HepG2 (cell line): ENCODE measurements around the gene ATG16L2. TPM values are rescaled to one million over a fixed set of nuclear protein-coding genes. Genes with fewer than 3 reads are reported as not detected.

Experiments
- ARNT ChIP-seq: fragments of 450-650 bp; IDR thresholded peaks from 2 replicates; pipeline ENCODE4 v1.6.1; 2017
- GABPA ChIP-seq, 2 experiments: IDR thresholded peaks; 2 replicates each; pipeline ENCODE4 v1.6.1; 2011 to 2016; ENCODE audit warnings: low read depth in 2 of 2, low read length in 1 of 2, missing biosample characterization in 1 of 2, missing genetic modification characterization in 1 of 2
- GFI1 ChIP-seq: sonication (generic); formaldehyde crosslinking; IDR thresholded peaks from 2 replicates; pipeline ENCODE4 v1.5.0; 2020; ENCODE audit warnings: missing genetic modification reagents, mild to moderate bottlenecking, borderline replicate concordance
- KAT7 ChIP-seq: IDR thresholded peaks from 2 replicates; pipeline ENCODE4 v1.6.1; 2018; ENCODE audit warnings: borderline replicate concordance, missing compliant biosample characterization
- KMT2B ChIP-seq: IDR thresholded peaks from 2 replicates; pipeline ENCODE4 v1.6.1; 2016; ENCODE audit warnings: missing genetic modification reagents, missing compliant biosample characterization
- MEIS2 ChIP-seq: sonication (generic); formaldehyde crosslinking; IDR thresholded peaks from 2 replicates; pipeline ENCODE4 v1.9.0; 2021; ENCODE audit warnings: mild to moderate bottlenecking, missing genetic modification reagents
- MLLT10 ChIP-seq: sonication (generic); formaldehyde crosslinking; IDR thresholded peaks from 2 replicates; pipeline ENCODE4 v1.4.0; 2020; ENCODE audit warnings: missing genetic modification reagents
- NR1H2 ChIP-seq: sonication (generic); formaldehyde crosslinking; IDR thresholded peaks from 2 replicates; pipeline ENCODE4 v1.8.1; 2022; ENCODE audit warnings: low read depth, missing genetic modification reagents, borderline replicate concordance
- RAD51 ChIP-seq: fragments of 450-650 bp; IDR thresholded peaks from 2 replicates; pipeline ENCODE4 v1.6.1; 2016; ENCODE audit warnings: borderline replicate concordance
- RORA ChIP-seq: sonication (generic); formaldehyde crosslinking; IDR thresholded peaks from 2 replicates; pipeline ENCODE4 v1.5.0; 2020; ENCODE audit warnings: mild to moderate bottlenecking, missing genetic modification reagents, moderate library complexity
- SNAPC2 ChIP-seq: sonication (generic); formaldehyde crosslinking; IDR thresholded peaks from 2 replicates; pipeline ENCODE4 v1.8.1; 2022; ENCODE audit warnings: mild to moderate bottlenecking, missing genetic modification reagents
- TP53 ChIP-seq: sonication (generic); formaldehyde crosslinking; conservative IDR thresholded peaks from 2 replicates; pipeline ENCODE4 v1.4.0; 2020; ENCODE audit warnings: missing genetic modification reagents
- ZFY ChIP-seq: sonication (generic); formaldehyde crosslinking; IDR thresholded peaks from 2 replicates; pipeline ENCODE4 v1.4.0; 2020; ENCODE audit warnings: missing genetic modification reagents
- ZMYM4 ChIP-seq: sonication (generic); formaldehyde crosslinking; IDR thresholded peaks from 2 replicates; pipeline ENCODE4 v1.8.1; 2023; ENCODE audit warnings: mild to moderate bottlenecking, missing genetic modification reagents
- ZNF256 ChIP-seq: sonication (generic); formaldehyde crosslinking; conservative IDR thresholded peaks from 2 replicates; pipeline ENCODE4 v1.4.0; 2020; ENCODE audit warnings: missing genetic modification reagents
- ZNF367 ChIP-seq: sonication (generic); formaldehyde crosslinking; IDR thresholded peaks from 2 replicates; pipeline ENCODE4 v1.4.0; 2020; ENCODE audit warnings: missing genetic modification reagents, borderline replicate concordance
- ZNF441 ChIP-seq: sonication (generic); formaldehyde crosslinking; IDR thresholded peaks from 2 replicates; pipeline ENCODE4 v1.7.0; 2021; ENCODE audit warnings: missing genetic modification reagents, borderline replicate concordance
- polyA plus RNA-seq, 8 experiments: library from polyadenylated mRNA; depleted of rRNA in 3 of 8; stranded (reverse) in 7 of 8; unstranded in 1 of 8; fragments of >200 nt; fragmentation: Illumina TruSeq in 4 of 8; extraction: Trizol in 4 of 8; gene quantifications; 2 replicates each; pipeline versions ENCODE4 v1.2.1 to v1.2.3, GENCODE V29; 2011 to 2016; ENCODE audit warnings: low read depth in 4 of 8, missing spikeins in 1 of 8, mixed read lengths in 1 of 8; ENCODE audit not compliant: insufficient read depth in 1 of 8
- total RNA-seq, 5 experiments: library from RNA; depleted of rRNA; stranded (reverse); fragments of >200 nt; fragmentation: Illumina TruSeq; extraction: Trizol; gene quantifications; 2 replicates each; pipeline ENCODE4 v1.2.3, GENCODE V29; 2016; ENCODE audit warnings: low read depth in 1 of 5
- TF ChIP-seq, protein P1 (sequence below): sonication (generic); formaldehyde crosslinking; IDR thresholded peaks from 2 replicates; pipeline ENCODE4 v1.9.0; 2021; ENCODE audit warnings: missing genetic modification reagents, mild to moderate bottlenecking, borderline replicate concordance
- TF ChIP-seq, protein P2 (sequence below): IDR thresholded peaks from 2 replicates; pipeline ENCODE4 v1.6.1; 2016; ENCODE audit warnings: low read depth
- TF ChIP-seq, protein P3 (sequence below): sonication (generic); formaldehyde crosslinking; IDR thresholded peaks from 2 replicates; pipeline ENCODE4 v1.4.0; 2020; ENCODE audit warnings: mild to moderate bottlenecking, missing genetic modification reagents
- TF ChIP-seq, protein P4 (sequence below): sonication (generic); IDR thresholded peaks from 2 replicates; pipeline ENCODE4 v1.6.1; 2016; ENCODE audit warnings: low read depth, borderline replicate concordance
- TF ChIP-seq, protein P5 (sequence below): sonication (generic); formaldehyde crosslinking; IDR thresholded peaks from 2 replicates; pipeline ENCODE4 v1.4.0; 2020; ENCODE audit warnings: missing genetic modification reagents, borderline replicate concordance
- TF ChIP-seq, protein P6 (sequence below): sonication (generic); formaldehyde crosslinking; conservative IDR thresholded peaks from 2 replicates; pipeline ENCODE4 v1.4.0; 2020; ENCODE audit warnings: missing genetic modification reagents

The ATG16L2 gene
- total and polyA plus RNA-seq, 2 of the 13 experiments (the other 11 are each of a cell fraction or from before 2014, with no cell fraction given) = 6.2 to 14.8 TPM

DNA sequence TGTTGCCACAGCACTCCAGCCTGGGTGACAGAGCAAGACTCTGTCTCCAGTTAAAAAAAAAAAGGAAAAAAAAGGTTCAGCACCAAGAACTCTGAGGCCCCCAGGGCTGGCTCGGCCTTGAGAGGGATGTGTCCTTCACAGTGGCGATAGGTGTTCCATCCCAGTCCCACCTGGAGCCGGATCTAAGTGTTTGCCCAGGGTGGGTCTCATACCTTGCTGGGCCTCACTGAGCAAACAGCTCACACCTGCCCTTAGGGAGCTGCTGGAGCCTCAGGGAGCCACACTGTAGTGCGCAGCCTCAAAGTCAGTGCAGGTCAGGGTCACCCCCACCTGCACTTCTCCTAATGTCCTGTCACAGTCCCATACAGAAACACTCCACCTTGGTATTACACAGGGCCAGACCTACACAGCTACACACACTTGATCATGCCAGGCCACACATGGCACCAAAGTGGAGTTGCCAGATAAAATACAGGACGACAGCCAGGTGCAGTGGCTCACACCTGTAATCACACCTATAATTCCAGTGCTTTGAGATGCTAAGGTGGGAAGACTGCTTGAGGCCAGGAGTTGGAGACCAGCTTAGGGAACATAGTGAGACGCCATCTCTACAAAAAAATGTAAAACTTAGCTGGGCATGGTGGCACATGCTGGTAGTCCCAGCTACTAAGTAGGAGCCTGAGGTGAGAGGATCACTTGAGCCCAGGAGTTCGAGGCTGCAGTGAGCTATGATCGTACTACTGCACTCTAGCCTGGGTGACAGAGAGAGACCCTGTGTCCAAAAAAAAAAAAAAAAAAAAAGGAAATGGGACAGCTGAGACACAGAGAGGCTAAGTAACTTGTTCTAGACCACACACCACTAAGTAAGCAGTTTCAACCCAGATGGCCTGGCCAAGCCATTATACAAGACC, 27.7 kb upstream of the ATG16L2 start (continued):
- TF ChIP-seq, protein P1, sequence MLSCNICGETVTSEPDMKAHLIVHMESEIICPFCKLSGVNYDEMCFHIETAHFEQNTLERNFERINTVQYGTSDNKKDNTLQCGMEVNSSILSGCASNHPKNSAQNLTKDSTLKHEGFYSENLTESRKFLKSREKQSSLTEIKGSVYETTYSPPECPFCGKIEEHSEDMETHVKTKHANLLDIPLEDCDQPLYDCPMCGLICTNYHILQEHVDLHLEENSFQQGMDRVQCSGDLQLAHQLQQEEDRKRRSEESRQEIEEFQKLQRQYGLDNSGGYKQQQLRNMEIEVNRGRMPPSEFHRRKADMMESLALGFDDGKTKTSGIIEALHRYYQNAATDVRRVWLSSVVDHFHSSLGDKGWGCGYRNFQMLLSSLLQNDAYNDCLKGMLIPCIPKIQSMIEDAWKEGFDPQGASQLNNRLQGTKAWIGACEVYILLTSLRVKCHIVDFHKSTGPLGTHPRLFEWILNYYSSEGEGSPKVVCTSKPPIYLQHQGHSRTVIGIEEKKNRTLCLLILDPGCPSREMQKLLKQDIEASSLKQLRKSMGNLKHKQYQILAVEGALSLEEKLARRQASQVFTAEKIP (CRISPR knock-in tag) = no peak
- TF ChIP-seq KMT2B (CRISPR knock-in tag) (no peak), ZNF367 (CRISPR knock-in tag) (no peak), ARNT (no peak), GABPA (IDR thresholded peaks at IDR 0.05; ENCODE audit: low read depth, low read length) (no peak), GABPA (CRISPR knock-in tag; IDR thresholded peaks at IDR 0.05; ENCODE audit: low read depth) (no peak), GFI1 (CRISPR knock-in tag) (no peak), ZNF256 (no peak), ZMYM4 (CRISPR knock-in tag) (no peak), ZFY (CRISPR knock-in tag) (peak; percentile 55; the same call in 1 of the 2 replicates), ZNF441 (CRISPR knock-in tag) (peak; percentile 53; the same call in 1 of the 2 replicates), MEIS2 (CRISPR knock-in tag) (no peak), RORA (CRISPR knock-in tag) (no peak), SNAPC2 (CRISPR knock-in tag) (0 out of 2 replicates have a peak, but pooled peaks have one; percentile 4), RAD51 (no peak), KAT7 (CRISPR knock-in tag) (no peak), MLLT10 (CRISPR knock-in tag) (no peak), NR1H2 (no peak), TP53 (CRISPR knock-in tag) (no peak)
- TF ChIP-seq, protein P2, sequence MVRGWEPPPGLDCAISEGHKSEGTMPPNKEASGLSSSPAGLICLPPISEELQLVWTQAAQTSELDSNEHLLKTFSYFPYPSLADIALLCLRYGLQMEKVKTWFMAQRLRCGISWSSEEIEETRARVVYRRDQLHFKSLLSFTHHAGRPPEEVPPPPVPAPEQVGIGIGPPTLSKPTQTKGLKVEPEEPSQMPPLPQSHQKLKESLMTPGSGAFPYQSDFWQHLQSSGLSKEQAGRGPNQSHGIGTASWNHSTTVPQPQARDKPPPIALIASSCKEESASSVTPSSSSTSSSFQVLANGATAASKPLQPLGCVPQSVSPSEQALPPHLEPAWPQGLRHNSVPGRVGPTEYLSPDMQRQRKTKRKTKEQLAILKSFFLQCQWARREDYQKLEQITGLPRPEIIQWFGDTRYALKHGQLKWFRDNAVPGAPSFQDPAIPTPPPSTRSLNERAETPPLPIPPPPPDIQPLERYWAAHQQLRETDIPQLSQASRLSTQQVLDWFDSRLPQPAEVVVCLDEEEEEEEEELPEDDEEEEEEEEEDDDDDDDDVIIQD = no peak
- TF ChIP-seq, protein P3, sequence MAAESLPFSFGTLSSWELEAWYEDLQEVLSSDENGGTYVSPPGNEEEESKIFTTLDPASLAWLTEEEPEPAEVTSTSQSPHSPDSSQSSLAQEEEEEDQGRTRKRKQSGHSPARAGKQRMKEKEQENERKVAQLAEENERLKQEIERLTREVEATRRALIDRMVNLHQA = no peak
- TF ChIP-seq, protein P4, sequence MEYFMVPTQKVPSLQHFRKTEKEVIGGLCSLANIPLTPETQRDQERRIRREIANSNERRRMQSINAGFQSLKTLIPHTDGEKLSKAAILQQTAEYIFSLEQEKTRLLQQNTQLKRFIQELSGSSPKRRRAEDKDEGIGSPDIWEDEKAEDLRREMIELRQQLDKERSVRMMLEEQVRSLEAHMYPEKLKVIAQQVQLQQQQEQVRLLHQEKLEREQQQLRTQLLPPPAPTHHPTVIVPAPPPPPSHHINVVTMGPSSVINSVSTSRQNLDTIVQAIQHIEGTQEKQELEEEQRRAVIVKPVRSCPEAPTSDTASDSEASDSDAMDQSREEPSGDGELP = peak; percentile 24; the same call in 1 of the 2 replicates
- TF ChIP-seq, protein P5, sequence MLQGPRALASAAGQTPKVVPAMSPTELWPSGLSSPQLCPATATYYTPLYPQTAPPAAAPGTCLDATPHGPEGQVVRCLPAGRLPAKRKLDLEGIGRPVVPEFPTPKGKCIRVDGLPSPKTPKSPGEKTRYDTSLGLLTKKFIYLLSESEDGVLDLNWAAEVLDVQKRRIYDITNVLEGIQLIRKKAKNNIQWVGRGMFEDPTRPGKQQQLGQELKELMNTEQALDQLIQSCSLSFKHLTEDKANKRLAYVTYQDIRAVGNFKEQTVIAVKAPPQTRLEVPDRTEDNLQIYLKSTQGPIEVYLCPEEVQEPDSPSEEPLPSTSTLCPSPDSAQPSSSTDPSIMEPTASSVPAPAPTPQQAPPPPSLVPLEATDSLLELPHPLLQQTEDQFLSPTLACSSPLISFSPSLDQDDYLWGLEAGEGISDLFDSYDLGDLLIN (CRISPR knock-in tag) = no peak
- TF ChIP-seq, protein P6, sequence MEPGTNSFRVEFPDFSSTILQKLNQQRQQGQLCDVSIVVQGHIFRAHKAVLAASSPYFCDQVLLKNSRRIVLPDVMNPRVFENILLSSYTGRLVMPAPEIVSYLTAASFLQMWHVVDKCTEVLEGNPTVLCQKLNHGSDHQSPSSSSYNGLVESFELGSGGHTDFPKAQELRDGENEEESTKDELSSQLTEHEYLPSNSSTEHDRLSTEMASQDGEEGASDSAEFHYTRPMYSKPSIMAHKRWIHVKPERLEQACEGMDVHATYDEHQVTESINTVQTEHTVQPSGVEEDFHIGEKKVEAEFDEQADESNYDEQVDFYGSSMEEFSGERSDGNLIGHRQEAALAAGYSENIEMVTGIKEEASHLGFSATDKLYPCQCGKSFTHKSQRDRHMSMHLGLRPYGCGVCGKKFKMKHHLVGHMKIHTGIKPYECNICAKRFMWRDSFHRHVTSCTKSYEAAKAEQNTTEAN (CRISPR knock-in tag) = no peak
